ENCODE results near the gene XKR7.
"Not testable (repeated sequence)": the region's sequence is repeated elsewhere in the genome, so short reads cannot be mapped to it uniquely, and the experiment has no call there.

The XKR7 gene

DNA sequence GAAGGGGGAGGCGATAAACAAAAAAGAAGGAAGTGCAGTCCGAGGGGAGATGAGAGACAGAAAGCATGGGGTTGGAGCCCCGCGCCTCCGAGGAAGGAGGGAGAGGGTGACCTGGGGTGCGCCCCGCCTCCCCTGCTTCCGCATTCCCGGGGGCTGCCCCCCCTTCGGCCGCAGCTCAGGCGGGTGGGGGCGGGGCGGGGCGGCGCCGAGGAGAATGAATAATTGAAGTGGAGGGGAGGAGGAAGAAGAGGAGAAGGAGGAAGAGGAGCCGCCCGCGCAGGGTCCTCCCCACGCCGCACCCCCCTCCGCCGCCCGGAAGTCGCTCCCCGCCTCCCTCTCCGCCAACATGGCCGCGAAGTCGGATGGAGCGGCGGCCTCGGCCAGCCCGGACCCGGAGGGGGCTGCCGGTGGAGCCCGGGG lies at the start of gene XKR7:
Gene XKR7, plus strand, starts transcription at position 322 of the 420 bp plus-strand sequence. Its CDS starts 25 bp downstream, at position 347.
- peak; percentile 6 to 42 for DNase-seq

DNA sequence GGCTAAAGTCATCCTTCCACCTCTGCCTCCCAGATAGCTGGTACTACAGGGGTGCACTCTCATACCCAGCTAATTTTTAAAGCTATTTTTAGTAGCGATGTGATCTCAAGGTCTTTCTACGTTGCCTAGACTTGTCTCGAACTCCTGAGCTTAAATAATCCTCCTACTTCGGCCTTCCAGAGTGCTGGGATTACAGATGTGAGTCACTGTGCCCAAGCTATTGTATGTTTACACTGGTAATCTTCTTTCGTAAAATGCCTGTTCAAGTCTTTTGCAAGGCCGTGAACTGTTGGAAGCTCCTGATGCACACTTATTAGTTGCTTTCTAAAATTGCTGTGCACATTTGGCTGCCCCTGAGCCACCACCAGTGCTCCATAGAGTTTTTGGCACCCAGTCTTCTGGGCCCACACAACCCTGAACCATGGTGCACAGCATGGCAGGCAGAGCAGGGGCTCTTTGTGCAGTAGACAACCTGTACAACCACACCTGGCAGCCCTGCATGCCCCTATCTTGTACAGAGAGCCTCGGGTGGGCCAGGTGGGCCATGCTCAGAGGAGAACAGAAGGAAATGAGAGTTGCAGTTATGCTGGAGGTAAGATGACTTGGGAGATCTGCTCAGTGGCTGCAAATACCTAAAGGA lies 49.4 kb upstream of the XKR7 start:
- DNase-seq, result no peak

DNA sequence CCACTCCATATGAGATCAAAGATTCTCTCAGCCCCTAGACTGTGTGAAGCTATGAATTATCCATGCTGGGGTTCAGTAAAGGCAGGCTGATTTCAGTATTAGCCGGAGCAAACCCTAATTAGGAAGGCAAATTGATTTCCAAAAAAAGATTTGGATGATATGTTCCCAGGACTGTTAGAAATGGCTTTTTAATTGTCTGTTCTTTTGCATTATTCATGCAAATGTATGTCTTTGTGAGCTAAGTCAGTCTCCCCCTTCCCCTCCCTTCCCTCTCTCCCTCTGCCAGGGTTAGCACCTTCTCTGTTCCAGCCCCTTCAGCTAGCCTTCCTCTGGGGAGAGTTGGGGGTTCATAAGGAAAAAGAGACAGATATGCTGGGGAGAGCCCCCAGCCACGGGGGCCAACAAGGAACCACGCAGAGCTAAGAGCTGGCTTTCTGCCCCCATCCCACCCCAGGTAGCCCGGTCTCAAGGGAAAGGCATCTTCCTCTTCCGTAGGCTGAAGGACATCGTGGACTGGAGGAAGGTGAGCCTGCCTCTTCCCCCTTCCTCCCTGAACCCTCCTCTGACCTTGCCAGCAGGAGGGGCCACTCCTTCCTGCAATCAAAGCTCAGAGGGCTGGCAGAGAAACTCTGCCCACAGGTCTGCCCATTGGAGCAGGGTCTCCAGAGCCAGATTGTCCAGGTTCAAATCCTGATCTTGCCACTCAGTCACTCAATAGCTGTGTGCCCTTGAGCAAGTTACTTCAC lies 48.4 kb upstream of the XKR7 start:
- no peak for DNase-seq

GRCh38 chr20:31920275-31920855 lies 47.6 kb upstream of the XKR7 start:
- DNase-seq, result no peak

DNA sequence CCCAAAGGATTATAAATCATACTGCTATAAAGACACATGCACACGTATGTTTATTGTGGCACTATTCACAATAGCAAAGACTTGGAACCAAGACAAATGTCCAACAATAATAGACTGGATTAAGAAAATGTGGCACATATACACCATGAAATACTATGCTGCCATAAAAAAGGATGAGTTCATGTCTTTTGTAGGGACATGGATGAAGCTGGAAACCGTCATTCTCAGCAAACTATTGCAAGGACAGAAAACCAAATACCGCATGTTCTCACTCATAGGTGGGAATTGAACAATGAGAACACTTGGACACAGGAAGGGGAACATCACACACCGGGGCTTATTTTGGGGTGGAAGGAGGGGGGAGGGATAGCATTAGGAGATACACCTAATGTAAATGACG lies 46.5 kb upstream of the XKR7 start:
- not testable (repeated sequence) for DNase-seq

DNA sequence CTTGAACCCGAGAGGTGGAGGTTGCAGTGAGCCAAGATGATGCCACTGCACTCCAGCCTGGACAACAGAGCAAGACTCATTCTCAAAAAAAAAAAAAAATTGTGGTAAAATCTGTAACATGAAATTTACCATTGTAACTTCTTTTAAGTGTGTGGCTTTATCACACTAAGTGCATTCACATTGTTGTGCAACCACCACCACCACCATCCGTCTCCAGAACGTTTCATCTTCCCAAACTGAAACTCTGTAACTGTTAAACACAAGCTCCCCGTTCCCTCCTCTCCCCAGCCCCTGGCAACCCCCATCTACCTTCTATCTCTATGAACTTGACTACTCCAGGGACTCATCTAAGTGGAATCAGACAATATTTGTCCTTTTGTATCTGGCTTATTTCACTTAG lies 45.8 kb upstream of the XKR7 start:
- no peak for DNase-seq

GRCh38 chr20:31922588-31922987 lies 45.4 kb upstream of the XKR7 start:
- DNase-seq, result no peak

DNA sequence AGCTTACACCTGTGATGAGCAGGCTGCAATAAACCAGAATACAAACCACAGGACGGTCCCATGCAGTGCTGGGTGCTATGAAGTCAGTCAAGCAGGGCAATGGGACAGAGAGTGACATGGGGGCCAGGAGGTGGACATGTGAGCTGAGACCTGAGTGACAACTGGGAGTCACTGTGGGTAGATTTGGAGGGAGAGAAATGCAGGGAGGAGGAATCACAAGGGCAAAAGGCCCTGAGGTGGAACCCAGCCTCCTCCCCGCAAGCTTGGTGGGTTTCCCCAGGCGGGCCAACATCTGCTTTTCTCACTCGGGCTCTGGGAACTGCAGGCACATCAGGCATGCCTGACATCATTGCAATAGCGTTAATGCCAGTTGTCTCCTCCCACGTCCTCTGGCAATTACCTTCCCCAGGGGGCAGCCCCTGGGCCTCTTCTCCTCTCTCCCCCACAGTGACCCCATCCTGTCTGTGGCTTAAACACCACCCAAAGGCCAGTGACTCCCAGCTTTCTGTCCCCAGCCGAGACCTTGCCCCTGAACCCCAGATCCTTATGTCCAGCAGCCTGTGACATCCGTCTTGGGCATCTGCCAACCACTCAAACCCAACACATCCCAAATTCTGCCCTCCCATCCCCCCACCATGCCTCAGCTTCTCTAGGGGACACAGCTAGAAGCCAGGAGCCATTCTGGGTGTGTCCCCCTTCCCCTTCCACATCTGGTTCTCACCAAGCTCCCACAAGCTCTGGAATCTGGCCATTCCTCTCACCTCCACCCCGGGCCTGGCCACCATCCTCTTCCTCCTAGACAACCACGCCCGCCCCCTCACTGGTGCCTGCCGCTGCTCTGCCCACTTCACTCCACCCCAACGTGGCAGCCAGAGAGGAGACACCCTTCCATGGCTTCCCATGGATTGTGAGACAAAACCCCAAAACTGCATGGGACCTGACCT lies 44.3 kb upstream of the XKR7 start:
- DNase-seq, result peak; percentile 88 to 98

- DNase-seq, result no peak
Observed at GRCh38 chr20:31924561-31924960, 43.4 kb upstream of the XKR7 start.

DNA sequence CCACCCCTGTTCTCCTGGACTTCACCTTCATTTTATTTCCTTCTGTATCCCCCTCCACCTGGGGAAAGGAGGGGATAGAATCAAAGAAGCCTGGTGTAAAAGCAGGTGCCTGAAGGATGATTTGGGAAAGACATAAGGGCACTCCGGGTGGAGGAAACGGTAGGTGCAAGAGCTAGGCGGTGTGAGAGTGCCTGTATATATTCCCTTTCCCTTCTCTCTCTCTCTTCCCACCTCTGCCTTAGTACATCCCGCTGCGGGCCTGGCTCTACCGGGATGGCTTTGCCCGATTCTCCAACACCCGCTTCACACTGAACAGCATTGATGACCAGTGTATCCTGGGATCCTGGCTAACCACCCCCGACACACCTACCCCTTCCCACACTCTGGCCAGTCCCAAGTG lies 42.3 kb upstream of the XKR7 start:
- DNase-seq, result no peak

DNA sequence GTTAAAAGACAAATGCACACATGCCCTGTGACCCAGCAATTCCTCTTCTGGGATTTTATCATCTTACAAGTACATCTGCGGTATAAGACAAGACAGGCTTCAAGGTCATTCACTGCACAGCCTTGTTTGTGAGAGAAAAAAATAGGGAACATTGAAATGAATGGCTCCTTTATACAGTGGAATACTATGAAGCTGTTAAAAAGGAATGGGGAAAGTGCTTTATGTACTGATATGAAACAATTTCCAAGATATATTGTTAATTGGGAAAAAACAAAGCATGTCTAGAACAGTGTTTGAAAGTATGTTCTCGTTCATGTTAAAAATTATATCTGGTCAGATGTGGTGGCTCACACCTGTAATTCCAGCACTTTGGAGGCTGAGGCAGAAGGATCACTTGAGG lies 41.5 kb upstream of the XKR7 start:
- DNase-seq, result no peak

DNA sequence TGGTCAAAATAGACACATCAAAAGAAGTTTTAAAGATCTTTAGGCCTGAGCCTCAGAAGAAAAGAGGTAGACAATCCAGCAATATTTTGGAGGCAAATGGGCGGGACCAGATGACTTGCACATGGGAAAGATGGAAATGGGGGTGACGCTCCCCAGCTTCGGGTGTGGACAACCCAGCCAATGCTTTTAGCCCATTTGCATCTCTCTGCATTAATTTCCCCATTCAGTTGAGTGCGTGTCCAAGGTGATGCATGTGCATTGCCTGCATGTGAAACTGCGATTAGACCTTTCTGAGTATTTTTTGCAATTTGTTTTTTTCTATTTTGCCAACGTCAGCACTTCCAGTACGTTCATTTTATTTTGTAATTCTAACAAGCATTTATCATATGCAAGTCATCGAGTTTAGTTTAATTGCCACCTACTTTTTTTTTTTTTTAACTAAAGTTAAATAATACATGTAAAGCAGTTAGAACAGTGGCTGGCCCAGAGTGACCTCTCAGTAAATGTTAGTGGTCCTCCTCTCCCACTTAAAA lies 40.3 kb upstream of the XKR7 start:
- DNase-seq, result no peak

DNA sequence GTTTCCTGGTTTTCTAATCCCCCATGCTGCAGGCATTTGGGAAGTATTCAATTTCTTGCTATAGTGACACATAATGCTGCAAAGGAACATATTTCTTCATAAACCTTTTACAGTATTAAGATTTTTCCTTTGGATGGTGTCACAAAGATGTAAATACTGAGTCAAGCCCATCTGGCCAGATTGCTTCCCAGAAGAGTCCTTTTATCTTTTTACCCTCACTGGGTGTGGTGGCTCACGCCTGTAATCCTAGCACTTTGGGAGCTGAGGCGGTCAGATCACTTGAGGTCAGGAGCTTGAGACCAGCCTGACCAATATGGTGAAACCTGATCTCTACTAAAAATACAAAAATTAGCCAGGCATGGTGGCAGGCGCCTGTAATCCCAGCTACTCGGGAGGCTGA lies 38.3 kb upstream of the XKR7 start:
- DNase-seq, result not testable (repeated sequence)

DNA sequence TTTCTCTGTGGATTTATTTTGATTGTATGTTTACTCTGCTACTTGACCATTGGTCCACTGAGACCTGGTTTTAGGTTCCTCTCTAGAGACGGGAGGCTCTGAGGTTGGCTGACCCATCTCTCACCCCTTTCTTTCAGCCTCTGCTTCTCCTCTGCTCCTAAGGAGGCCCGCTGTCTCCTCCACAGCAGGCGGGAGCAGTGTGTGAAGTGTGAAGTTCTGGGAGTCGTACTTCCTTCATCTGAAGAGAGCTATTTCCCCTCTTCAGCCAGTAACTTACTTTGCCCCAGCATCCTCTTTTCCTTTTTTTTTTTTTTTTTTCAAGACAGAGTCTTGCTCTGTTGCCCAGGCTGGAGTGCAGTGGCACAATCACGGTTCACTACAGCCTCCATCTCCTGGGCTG lies 37.2 kb upstream of the XKR7 start:
- peak; percentile 31 to 35 for DNase-seq

GRCh38 chr20:31933698-31934097 lies 34.3 kb upstream of the XKR7 start:
- DNase-seq, result no peak

GRCh38 chr20:31934491-31934890 lies 33.5 kb upstream of the XKR7 start:
- no peak for DNase-seq

DNA sequence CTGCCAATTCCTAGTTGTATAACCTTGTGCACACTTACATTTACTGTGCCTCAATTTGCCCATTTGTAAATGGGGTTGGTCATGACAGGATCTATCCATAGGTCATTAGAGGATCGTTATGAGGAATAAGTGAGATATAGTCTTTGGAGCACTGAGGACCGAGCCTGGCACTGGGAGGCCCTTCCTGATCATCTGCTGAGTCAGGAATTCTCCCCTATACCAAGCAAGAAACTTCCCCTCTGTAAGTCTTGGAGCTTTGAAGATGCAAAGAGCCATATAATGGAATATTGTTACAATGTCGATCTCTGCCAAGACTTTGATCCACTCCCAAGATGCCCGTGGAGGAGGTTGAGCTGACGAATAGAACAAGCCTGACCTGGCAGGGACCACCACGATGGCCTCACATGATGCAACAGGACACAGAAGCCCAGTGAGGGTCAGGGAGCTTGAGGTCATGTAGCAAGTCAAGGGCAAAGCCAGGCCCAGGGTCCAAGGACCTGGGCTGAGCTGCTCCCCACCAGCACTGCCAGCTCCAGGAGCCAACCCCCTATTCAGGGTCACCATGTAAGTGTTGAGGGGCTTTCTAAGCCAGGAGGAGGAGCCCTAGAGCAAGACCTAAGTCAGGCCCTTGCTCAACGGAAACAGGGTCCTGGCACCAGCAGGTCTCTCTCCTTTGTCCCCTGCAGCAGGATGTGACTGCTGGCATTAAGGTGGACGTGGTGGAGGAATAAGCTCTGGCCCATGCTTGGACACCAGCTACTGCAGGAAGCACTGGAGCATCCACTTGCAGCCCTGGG lies 32.8 kb upstream of the XKR7 start:
- no peak for DNase-seq

DNA sequence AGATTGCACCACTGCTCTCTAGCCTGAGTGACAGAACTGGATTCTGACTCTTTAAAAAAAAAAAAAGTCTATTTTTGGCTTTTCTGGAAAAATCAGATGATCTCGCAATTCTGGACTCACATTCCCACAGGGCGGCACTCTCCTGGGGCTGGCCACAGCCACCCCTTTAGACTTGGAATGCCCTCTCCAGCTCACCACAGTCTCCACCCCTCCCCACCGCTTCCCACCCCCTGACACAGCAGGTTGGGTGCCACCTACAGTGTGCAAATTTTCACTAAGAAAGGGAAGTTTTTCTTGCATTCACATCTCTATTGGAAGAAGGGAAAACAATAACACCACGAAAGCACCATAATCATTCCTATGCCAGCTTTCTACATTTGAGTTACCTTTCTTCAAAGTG lies 31.5 kb upstream of the XKR7 start:
- peak in 1 of 2 donors; percentile 4 for DNase-seq

DNA sequence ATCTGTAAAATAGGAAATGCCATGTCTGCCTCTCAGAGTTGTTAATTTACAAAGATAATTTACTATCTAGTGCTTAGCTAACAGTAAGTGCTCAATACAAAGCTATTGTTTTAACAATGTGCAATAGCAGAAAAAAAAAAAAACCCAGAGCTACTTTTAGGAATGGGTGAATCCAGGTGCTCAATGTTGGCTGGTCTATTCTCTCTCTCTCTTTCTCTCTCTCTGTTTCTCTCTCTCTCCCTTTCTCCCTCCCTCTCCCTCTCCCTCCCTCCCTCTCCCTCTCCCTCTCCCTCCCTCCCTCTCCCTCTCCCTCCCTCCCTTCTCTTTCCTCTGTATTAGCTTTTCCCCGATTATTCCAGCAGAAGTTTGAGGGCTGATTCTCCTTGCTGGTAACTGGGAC lies 30.1 kb upstream of the XKR7 start:
- DNase-seq, result no peak

DNA sequence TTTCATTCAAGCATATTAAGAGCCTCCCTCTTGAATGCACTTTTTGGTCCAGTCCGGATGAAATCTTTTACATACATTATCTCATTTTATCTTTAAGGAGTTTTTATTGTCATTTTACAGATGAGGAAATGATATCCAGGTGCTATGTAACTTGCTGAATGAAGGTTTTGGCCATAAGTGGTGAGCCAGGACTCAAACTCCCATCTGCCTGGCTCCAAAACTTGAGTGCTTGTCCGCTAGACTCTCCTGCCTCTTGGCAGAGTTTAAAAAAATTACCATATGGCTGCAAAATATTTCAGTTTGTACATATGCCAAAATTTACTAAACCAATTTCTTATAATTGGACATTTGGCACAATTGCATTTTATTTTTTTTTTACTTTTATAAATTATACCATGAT lies 28.3 kb upstream of the XKR7 start:
- no peak for DNase-seq

GRCh38 chr20:31943052-31943471 lies 24.9 kb upstream of the XKR7 start:
- no peak for DNase-seq

DNA sequence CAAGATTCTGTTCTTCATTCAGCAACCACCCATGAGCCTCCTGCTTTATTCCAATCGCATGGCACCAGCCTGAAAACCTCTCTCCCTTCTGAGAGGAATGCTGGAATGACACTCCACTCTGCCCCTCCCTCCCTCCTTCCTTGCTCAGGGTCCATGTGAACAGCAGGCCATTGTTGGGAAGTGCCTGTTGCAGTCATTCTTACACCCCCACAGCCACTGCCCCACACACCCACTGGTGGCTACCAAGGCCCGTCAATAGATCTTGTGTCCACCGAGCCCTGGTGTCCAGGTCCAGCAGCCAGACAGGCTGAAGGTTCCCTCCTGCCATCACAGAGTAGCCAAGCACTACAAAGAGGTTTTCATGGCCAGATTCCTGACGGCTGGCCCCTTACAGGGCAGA lies 22.6 kb upstream of the XKR7 start:
- no peak for DNase-seq
